Fibroblast of pulmonary artery (primary cell): Measurements from ENCODE around the gene ITGA11.

Source experiments
- DNase-seq: peaks from one replicate; pipeline ENCODE4 v3.0.0-alpha.2; 2010; ENCODE audit warnings: low read depth
- H3K4me3 ChIP-seq: replicated peaks from 2 replicates; pipeline ENCODE4 v1.5.1; 2011; ENCODE audit warnings: low read depth, mild to moderate bottlenecking, control low read depth, low read length, moderate library complexity
- CTCF ChIP-seq: IDR thresholded peaks from 2 replicates; pipeline ENCODE4 v1.5.1; 2011; ENCODE audit warnings: mild to moderate bottlenecking, control low read depth, low read length, inconsistent platforms; ENCODE audit errors: missing control alignments

ITGA11 gene

GRCh38 chr15:68336516-68336915, 95.4 kb downstream of the ITGA11 start:
- TF ChIP-seq CTCF: no peak
- H3K4me3 ChIP-seq: no peak overlapping the region
- no peak for DNase-seq

- H3K4me3 ChIP-seq: no peak overlapping the region
- TF ChIP-seq CTCF: no peak
- no peak for DNase-seq
Observed at GRCh38 chr15:68335655-68336054, 96.3 kb downstream of the ITGA11 start.

- TF ChIP-seq CTCF: no peak
- no peak for DNase-seq
- H3K4me3 ChIP-seq: no peak overlapping the region
Observed at GRCh38 chr15:68335251-68335650, 96.7 kb downstream of the ITGA11 start.

- no peak for TF ChIP-seq CTCF
- no peak overlapping the region for H3K4me3 ChIP-seq
- DNase-seq: peak; percentile 40
Observed at GRCh38 chr15:68334661-68335124, 97.3 kb downstream of the ITGA11 start.

- DNase-seq: peak; percentile 71
- H3K4me3 ChIP-seq: no peak overlapping the region
- no peak for TF ChIP-seq CTCF
Observed at GRCh38 chr15:68333775-68334470, 98.0 kb downstream of the ITGA11 start.

- DNase-seq: no peak
- no peak for TF ChIP-seq CTCF
- no peak overlapping the region for H3K4me3 ChIP-seq
Observed at GRCh38 chr15:68332266-68332665, 99.7 kb downstream of the ITGA11 start.

- no peak for DNase-seq
- no peak overlapping the region for H3K4me3 ChIP-seq
- no peak for TF ChIP-seq CTCF
Observed at GRCh38 chr15:68330901-68331300, 101.1 kb downstream of the ITGA11 start.
